ENCODE measurements around the gene TNPO2. TPM values are rescaled to one million over a fixed set of nuclear protein-coding genes. Genes with fewer than 3 reads are reported as not detected.

The TNPO2 gene
- polyA plus RNA-seq, 1 donor, result 60.9 TPM

Other genes starting within 250 kb of the TNPO2 start
- 3.5 TPM for gene ZNF709, start 239.1 kb downstream of the TNPO2 start, polyA plus RNA-seq (ENCODE audit: insufficient read length)
- 4.5 TPM for gene ZNF564, start 172.4 kb downstream of the TNPO2 start, polyA plus RNA-seq (ENCODE audit: insufficient read length)
- gene ZNF490, start 113.1 kb downstream of the TNPO2 start, polyA plus RNA-seq (ENCODE audit: insufficient read length), result 3.8 TPM
- 13.3 TPM for gene ZNF791, start 113.0 kb downstream of the TNPO2 start, polyA plus RNA-seq (ENCODE audit: insufficient read length)
- gene MAN2B1, start 57.2 kb downstream of the TNPO2 start, polyA plus RNA-seq (ENCODE audit: insufficient read length), result 35.6 TPM
- 12.3 TPM for gene WDR83, start 57.1 kb downstream of the TNPO2 start, polyA plus RNA-seq (ENCODE audit: insufficient read length)
- 73.4 TPM for gene DHPS, start 42.1 kb downstream of the TNPO2 start, polyA plus RNA-seq (ENCODE audit: insufficient read length)
- gene GNG14, start 35.9 kb downstream of the TNPO2 start, polyA plus RNA-seq (ENCODE audit: insufficient read length), result 0.65 TPM
- 5.2 TPM for gene FBXW9, start 27.3 kb downstream of the TNPO2 start, polyA plus RNA-seq (ENCODE audit: insufficient read length)
- gene TRIR, start 10.8 kb upstream of the TNPO2 start, polyA plus RNA-seq (ENCODE audit: insufficient read length), result 191 TPM
- 41.1 TPM for gene GET3, start 13.6 kb upstream of the TNPO2 start, polyA plus RNA-seq (ENCODE audit: insufficient read length)
- gene BEST2, start 27.9 kb upstream of the TNPO2 start, polyA plus RNA-seq (ENCODE audit: insufficient read length), result 0.09 TPM
- gene HOOK2, start 51.6 kb upstream of the TNPO2 start, polyA plus RNA-seq (ENCODE audit: insufficient read length), result 30.2 TPM
- 36.5 TPM for gene JUNB, start 67.6 kb upstream of the TNPO2 start, polyA plus RNA-seq (ENCODE audit: insufficient read length)
- gene PRDX2, start 77.9 kb upstream of the TNPO2 start, polyA plus RNA-seq (ENCODE audit: insufficient read length), result 169 TPM
- gene THSD8, start 78.1 kb upstream of the TNPO2 start, polyA plus RNA-seq (ENCODE audit: insufficient read length), result 2.2 TPM
- 21.9 TPM for gene RNASEH2A, start 82.7 kb upstream of the TNPO2 start, polyA plus RNA-seq (ENCODE audit: insufficient read length)
- gene RTBDN, start 110.6 kb upstream of the TNPO2 start, polyA plus RNA-seq (ENCODE audit: insufficient read length), result not detected
- 0.27 TPM for gene MAST1, start 114.6 kb upstream of the TNPO2 start, polyA plus RNA-seq (ENCODE audit: insufficient read length)
- 10.9 TPM for gene DNASE2, start 157.5 kb upstream of the TNPO2 start, polyA plus RNA-seq (ENCODE audit: insufficient read length)
- 0.88 TPM for gene KLF1, start 163.3 kb upstream of the TNPO2 start, polyA plus RNA-seq (ENCODE audit: insufficient read length)
- 30.4 TPM for gene GCDH, start 167.2 kb upstream of the TNPO2 start, polyA plus RNA-seq (ENCODE audit: insufficient read length)
- gene SYCE2, start 195.4 kb upstream of the TNPO2 start, polyA plus RNA-seq (ENCODE audit: insufficient read length), result 3.3 TPM
- 43.3 TPM for gene FARSA, start 209.8 kb upstream of the TNPO2 start, polyA plus RNA-seq (ENCODE audit: insufficient read length)
- 361 TPM for gene CALR, start 214.7 kb upstream of the TNPO2 start, polyA plus RNA-seq (ENCODE audit: insufficient read length)
- 156 TPM for gene RAD23A, start 221.9 kb upstream of the TNPO2 start, polyA plus RNA-seq (ENCODE audit: insufficient read length)
- 48.4 TPM for gene GADD45GIP1, start 233.3 kb upstream of the TNPO2 start, polyA plus RNA-seq (ENCODE audit: insufficient read length)
- 0.18 TPM for gene DAND5, start 245.6 kb upstream of the TNPO2 start, polyA plus RNA-seq (ENCODE audit: insufficient read length)